Measurements from ENCODE around the gene COX15.

- TF ChIP-seq CTCF (conservative IDR thresholded peaks at IDR 0.05) (no peak), ZFX (IDR thresholded peaks at IDR 0.05) (no peak)
These were observed 17.0 kb upstream of the COX15 start for GRCh38 chr10:99748823-99749451.
